ENCODE results near the gene CSPG5.

GRCh38 chr3:47577583-47578118 is 1.0 kb downstream of the CSPG5 start:
- TF ChIP-seq, protein P1, sequence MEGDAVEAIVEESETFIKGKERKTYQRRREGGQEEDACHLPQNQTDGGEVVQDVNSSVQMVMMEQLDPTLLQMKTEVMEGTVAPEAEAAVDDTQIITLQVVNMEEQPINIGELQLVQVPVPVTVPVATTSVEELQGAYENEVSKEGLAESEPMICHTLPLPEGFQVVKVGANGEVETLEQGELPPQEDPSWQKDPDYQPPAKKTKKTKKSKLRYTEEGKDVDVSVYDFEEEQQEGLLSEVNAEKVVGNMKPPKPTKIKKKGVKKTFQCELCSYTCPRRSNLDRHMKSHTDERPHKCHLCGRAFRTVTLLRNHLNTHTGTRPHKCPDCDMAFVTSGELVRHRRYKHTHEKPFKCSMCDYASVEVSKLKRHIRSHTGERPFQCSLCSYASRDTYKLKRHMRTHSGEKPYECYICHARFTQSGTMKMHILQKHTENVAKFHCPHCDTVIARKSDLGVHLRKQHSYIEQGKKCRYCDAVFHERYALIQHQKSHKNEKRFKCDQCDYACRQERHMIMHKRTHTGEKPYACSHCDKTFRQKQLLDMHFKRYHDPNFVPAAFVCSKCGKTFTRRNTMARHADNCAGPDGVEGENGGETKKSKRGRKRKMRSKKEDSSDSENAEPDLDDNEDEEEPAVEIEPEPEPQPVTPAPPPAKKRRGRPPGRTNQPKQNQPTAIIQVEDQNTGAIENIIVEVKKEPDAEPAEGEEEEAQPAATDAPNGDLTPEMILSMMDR (IDR thresholded peaks at IDR 0.05; ENCODE audit: insufficient read depth, low read length) = no peak
- no peak for TF ChIP-seq POLR2AphosphoS5 (IDR thresholded peaks at IDR 0.05; ENCODE audit: low read depth)
- no peak for TF ChIP-seq GABPA (IDR thresholded peaks at IDR 0.05; ENCODE audit: low read depth)
- TF ChIP-seq SPI1 (IDR thresholded peaks at IDR 0.05; ENCODE audit: borderline replicate concordance, low read depth) = no peak

Measured in HL-60 (cell line).